ENCODE results near the gene CAB39L. TPM values are rescaled to one million over a fixed set of nuclear protein-coding genes. Genes with fewer than 3 reads are reported as not detected.

CAB39L gene
- polyA plus RNA-seq, 4 donors, result 16.3 to 19.8 (median 18.9) TPM

DNA sequence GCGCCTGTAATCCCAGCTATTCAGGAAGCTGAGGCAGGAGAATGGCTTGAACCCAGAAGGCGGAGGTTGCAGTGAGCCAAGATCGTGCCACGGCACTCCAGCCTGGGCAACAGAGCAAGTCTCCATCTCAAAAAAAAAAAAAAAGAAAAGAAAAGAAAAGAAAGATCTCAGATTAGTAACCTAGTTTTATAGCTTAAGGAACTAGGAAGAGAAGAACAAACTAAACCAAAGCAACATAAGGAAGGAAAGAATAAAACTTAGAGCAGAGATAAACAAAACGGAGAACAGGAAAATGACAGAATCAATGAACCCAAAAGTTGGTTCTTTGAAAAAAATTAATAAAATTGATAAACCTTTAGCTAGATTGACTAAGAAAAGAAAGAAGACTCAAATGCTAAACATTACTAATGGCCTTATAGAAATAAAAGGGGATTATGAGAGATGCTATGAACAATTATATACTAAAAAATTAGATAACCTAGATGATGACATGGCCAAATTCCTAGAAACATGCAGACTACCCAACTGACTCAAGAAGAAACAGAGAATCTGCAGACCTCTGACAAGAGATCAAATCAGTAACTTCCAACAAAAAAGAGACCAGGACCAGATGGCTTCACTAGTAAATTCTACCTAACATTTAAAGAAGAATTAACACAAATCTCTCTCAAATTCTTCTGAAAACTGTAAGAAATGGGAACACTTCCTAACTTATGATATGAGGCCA, 127.9 kb downstream of the CAB39L start:
- DNase-seq (ENCODE audit: low read depth in 4 of 4, low spot score in 2 of 4), result no peak

DNA sequence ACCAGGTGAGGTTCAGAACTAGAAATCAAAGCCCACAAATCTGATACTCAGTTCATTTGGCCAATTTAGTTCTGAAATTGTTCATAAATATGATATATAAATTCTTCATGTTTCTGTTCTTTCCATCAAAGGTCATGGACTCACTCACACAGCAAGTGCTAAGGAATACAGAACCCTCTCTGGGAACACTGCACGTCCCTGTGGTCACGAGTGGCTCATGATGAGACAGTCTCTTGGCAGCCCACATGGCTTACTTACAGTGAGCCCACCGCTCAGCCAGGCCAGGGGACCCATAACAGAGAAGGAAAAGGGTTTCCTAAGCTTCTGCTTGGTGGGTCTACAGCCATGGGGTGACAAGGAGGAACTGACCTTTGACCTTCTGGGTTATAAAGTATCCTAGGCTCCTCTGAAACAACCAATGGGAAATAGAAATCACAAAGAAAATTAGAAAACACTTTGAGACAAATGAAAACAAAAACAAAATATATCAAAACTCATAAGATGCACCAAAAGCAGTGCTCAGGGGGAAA, 128.8 kb downstream of the CAB39L start:
- no peak for DNase-seq (ENCODE audit: low read depth in 4 of 4, low spot score in 2 of 4)

DNA sequence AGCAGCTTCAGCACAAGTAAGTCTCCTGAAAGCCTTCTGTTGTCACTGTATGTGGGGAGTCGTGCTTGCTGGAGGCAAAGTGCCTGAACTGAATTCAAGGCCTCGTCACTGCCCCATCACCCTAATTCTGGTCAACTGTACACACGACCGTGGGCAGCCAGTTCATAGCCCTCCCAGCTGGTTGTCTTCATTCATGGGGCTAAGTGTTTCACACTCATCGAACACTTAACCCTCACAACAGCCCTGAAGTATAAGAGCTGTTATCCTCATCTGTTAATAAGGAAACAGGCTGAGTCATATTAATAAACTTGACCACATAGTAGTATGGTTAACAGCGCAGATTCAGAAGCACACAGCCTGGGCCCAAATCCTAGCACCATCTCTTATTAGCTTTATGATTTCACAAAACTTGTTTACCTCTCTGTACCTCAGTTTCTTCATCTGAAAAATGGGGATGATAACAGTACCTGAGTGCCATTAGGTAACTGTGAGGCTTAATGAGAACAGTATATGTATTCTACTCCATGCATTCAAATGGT, 129.5 kb downstream of the CAB39L start:
- DNase-seq (ENCODE audit: low read depth in 4 of 4, low spot score in 2 of 4), result no peak

DNA sequence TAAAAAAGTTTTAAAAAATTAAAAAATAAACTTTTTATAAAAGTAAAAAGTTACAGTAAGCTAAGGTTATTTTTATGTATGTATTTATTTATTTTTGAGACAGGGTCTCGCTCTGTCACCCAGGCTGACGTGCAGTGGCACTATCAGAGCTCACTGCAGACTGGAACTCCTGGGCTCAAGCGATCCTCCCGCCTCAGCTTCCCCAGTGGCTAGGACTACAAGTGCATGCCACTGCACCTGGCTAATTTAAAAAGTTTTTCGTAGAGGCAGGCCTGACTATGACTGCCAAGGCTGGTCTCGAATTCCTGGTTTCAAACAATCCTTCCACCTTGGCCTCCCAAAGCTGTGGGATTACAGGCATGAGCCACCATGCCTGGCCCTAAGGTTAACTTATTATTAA, 132.0 kb downstream of the CAB39L start:
- no peak for DNase-seq (ENCODE audit: low read depth in 4 of 4, low spot score in 2 of 4)

DNA sequence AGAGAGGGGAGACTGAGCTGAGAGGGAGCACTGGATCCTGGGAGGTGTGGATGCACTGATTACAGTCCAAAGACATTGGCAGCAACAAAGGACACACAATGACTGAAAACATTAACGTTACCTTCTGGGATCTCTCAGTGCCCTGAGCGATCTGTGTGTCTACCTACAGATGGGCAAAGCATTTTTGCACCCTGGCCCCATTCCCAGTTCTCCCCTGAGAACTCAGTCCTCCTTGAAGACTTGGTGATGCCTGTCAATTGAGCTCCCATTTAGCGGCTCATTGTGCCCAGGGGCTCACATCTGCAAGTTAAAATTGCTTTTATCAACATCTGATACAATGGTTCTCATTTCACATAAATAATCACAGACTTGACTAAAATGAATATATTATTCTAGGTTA, 133.6 kb downstream of the CAB39L start:
- no peak for DNase-seq (ENCODE audit: low read depth in 4 of 4, low spot score in 2 of 4)

DNA sequence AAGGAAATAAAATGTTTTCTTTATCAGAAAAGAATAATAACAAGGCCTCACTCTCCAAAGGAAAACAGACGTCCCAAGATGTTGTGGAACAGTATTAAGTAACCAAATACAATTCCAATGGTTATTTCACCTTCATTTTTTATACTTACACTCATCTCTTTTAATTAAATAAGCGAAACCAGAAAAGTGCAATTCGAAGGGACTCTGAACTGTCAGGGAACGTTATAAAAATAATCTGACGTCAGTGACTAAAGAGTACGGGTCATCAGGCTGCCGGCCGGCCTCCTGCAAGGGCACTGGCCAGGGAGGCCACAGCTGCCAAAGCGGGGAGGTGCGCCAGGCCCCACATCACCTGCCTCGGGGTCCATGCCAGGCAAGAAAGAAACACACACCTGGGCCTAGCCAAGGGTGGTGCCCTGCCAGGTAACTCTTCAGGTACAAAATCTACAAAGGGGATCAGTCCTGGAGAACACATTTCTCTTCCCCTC, 134.9 kb downstream of the CAB39L start:
- DNase-seq (ENCODE audit: low read depth in 4 of 4, low spot score in 2 of 4), result no peak

DNA sequence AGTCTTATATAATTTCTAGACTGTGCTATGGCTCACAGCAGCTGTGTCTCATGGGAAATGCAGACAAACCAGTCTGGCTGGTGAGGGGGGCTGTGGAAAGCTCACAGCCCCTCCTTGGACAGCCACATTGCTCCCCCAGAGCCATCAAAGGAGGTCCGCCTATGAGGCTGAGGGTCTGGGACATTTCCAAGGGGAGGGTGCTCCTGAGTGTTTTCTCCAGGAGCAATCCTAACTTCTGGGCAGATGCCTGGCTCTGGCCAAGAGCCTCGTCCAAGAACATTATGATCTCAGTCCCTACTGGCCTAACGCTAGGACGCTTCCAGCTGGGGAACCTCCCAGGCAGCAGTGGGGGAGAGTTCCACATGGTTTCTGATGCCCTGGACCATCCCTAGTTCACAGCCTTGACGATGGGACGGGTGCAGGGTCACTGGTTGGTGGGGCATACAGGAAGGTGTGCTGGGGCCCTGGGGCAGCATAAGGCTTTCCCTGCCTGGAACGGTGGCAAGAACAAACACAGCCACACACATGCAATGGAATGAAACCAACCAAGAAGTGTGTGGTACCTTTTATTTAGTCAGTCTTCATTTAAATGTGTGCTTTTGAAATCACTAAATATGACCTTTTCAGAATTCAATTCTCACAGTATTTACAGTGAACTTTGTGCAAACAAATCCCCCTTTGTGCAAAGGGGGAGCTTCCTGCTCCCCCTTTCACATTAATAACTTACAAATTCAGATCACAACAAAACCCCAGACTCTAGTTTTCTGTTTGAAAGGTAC, 135.6 kb downstream of the CAB39L start:
- DNase-seq (ENCODE audit: low read depth in 4 of 4, low spot score in 2 of 4), result peak in 1 of 4 donors; percentile 24

DNA sequence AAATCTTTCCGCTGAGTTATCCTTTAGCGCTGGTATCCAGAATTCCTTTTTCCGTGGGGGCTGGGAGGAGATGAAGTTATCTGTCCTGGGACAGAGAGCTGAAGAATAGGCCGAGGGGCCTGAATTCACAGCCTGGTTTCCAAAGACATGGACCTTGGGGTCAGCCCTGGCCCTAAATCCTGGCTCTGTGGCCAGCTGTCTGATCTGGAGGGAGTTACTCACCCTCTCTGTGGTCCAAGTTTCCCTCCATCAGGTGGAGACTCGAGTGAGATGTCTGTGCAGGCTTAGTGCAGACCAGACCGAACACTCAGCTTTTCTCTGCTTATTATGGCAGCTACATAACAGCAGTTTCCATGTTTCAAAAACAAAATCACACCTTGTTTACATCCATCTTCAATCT, 136.5 kb downstream of the CAB39L start:
- DNase-seq (ENCODE audit: low read depth in 4 of 4, low spot score in 2 of 4), result no peak

DNA sequence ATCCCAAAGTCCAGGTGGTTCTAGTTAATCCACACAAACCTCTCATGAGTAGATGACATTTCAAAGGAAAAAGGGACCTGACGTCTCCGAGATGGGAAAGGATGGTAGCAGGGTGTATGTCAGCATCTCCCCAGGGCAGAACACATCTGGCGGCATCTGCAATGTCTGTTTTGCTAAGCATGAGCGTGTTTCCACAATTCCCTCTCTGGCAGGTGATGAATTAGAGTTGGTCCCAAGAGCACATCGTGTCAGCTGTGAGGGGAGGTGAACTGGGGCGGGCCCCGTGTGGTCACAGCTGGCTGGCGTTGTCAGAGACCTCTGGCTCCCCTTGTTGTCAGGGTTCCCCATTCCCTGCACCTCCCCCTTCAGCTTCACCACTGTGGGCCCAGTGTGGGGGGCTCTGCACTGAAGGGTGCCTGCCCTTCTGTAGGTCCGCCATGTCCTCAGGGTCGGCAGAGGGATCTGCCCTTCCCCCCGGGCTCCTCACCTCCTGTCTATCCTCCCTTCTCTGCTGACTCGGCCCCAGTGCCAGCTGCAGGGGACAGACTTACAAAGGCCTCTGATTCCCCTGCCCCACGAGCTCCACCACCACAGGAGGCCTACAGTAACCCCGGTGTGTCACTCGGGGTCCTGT, 138.0 kb downstream of the CAB39L start:
- no peak for DNase-seq (ENCODE audit: low read depth in 4 of 4, low spot score in 2 of 4)

DNA sequence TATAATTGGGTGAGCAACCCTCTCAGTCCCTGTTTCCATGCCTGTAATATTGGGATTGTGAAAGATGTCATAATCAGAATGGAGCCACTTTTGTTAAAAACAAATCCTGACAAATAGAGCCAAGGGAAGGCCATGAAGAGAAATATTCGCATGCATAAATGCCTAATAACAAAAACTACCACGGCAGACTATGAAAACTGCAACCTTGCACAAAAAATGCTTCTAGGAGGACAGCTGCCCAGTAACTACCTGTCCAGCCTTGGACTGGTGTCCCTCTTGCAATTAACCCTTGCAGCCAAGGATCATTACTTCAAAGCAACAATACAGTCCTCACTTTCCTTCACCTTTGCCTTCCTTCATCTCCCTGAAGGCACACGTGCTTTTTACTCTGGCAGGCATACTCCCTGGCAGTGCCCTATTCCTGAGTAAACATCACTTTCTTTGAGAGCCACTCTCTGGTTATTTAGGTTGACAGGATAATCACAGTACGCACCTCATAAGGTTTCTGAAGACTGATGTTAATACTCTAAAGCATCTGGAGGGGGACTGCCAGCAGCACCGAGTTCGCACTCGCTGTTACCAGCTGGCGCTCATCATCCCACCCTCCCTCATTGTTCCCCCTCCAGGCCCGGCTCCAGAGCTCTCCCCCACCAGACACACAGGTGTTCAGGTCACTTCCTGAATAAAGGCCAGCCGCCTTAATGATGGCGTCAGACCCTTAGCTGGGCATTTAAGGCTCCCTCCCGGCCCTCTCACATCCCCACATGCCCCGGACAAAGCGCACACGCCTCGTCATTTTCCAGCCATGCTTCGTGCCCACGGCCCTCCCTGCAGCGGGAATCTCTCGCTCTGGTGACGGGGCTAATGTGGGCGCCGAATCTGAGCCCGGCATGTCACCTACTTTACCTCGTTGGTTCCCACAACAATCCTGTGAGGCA, 138.8 kb downstream of the CAB39L start:
- DNase-seq (ENCODE audit: low read depth in 4 of 4, low spot score in 2 of 4), result peak in 2 of 4 donors; percentile 36 to 44

DNA sequence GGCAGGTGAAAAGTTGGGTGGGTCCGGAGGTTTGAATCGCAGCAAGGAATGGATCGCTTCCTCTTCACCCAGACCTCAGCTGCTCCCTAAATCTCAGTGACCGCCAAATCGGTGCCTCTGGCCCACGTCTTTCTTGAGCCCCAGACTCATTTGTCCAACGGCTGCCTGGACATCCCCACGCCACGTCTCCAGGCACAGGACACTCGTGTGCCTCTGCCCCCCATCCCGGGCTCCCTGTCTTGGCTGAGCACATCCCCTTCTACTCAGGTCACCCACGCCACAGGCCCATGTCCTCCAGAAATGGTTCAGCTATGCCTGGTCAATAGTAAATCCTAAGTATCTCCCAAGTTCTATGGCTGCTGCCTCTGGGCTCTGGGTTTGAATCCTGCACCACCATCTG, 139.5 kb downstream of the CAB39L start:
- DNase-seq (ENCODE audit: low read depth in 4 of 4, low spot score in 2 of 4), result no peak

DNA sequence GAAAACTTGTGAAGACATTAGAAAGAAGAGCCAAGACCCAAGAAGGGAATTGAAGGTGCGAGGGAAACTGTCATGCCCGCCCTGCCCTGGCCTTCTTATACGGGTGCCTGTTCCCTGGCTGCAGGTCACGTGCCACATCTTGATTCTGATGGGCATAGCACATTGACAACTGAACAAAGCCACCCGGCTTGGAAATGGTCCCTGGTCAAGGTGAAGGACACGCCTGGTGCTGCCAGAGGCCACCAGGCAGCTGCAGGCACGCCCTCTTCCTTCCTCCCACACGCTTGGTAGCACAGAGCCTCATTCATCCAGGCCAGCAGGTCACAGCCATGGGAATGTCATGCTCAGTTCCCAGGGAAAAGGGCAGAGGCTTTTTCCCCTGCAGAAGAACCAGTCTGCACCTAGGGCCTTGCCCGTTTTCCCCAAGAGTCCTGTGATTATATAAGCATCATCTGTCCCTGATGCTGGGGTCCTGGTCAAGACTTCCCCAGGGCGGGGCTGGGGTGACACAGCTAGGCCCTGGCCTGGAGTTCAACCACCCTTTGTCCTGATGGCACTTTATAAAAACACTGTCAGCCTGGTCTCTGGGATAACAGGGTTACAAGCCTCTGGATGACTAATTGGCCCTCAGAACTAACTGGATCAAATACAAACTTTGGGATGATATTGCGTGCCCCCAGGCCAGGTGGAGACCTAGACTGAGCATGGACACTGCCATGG, 140.2 kb downstream of the CAB39L start:
- DNase-seq (ENCODE audit: low read depth in 4 of 4, low spot score in 2 of 4), result peak in 1 of 4 donors; percentile 15

DNA sequence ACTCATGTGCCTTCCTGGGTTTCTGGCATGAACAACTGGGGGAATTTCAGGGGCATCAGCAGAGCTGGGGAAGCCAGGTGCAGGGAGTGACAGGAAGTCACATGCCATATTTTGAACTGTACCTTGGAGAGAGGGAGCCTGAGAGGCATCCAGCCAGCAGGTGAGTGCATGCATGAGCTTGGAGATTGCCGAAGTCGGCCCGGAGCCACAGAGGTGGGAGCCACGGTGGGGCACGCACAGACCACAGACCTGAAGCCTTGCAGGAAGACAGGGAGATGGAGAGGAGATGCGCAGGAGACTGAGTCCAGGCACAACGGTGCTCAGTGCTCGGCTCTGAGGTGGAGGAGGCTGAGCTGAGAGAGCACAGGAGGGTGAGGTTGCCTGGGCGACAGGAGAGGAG, 141.0 kb downstream of the CAB39L start:
- DNase-seq (ENCODE audit: low read depth in 4 of 4, low spot score in 2 of 4), result no peak

DNA sequence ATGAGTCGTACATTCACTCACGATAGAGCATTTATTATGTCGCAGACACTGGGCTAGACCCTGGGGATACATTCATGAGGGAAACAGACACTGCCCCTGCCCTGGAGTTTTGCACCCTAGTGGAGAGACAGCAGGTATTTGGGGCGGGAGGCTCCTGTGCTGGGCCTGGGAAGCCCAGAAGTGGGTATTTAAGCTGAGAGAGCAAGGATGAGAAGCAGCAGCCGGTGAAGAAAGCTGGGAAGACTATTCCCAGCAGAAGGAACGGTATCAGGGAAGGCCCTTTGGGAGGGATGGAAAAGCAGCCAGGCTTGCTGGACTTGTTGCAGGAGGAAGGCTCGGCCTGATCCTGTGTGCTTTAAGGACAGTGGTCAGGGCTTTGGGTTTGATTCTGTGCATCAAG, 141.6 kb downstream of the CAB39L start:
- DNase-seq (ENCODE audit: low read depth in 4 of 4, low spot score in 2 of 4), result no peak

DNA sequence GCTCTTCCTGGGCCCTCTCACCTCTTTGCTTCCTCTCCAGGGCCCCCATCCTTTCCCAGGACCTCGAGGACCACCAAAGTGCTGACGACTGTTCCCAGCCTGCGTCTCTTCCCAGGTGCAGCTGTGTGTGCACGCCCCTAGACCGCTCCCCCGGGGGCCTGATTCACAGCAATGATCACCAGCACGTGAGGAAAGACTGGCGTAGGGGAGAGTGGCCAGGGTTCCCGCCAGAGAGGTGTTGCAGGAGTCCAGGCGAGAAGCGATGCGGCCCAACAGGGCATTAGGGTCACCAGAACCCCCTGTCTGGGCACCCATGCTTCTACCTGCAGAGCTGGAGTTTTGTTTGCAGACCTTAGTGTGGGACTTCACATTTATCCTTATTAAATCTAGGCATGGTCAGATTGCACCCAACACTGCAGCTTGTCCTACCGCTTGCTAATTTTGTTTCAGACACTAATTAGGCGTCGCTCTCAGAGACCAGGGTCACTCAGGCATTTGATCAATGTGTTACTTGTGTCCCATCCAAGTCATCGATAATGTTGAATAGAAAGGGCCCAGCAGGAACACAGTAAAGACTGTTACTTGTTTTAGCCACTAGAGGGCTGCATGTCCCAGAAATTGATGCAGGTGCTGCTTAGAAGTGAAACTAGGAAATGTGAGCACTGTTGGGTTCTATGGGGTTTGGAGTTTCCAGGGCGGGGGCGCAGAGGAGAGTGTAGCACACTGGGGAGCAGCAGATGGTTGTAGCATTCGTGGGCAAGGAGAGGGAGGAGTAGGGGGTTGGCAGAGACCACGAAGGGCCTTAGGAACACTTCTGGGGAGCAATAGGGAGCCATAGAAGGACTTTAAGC, 142.9 kb downstream of the CAB39L start:
- peak in 1 of 4 donors; percentile 49 for DNase-seq (ENCODE audit: low read depth in 4 of 4, low spot score in 2 of 4)

DNA sequence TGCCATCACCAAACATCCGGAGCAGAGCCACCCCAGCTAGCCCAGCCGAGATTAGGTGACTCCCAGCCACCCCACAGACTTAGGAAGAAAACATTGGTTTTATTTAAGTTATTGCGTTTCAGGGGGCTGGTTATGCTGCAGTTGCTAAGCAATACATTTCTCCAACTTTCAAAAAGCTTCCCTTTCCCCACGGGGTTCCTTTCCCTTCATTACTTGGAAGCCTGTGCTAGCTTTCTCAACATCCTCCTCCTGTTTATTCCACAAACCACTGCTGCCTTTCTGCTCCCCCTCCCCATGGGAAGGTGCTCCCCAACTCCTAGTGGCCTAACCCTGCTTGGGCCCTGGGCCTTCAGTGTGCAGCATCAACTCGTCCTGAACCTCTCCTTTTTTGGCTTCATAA, 143.6 kb downstream of the CAB39L start:
- DNase-seq (ENCODE audit: low read depth in 4 of 4, low spot score in 2 of 4), result no peak

DNA sequence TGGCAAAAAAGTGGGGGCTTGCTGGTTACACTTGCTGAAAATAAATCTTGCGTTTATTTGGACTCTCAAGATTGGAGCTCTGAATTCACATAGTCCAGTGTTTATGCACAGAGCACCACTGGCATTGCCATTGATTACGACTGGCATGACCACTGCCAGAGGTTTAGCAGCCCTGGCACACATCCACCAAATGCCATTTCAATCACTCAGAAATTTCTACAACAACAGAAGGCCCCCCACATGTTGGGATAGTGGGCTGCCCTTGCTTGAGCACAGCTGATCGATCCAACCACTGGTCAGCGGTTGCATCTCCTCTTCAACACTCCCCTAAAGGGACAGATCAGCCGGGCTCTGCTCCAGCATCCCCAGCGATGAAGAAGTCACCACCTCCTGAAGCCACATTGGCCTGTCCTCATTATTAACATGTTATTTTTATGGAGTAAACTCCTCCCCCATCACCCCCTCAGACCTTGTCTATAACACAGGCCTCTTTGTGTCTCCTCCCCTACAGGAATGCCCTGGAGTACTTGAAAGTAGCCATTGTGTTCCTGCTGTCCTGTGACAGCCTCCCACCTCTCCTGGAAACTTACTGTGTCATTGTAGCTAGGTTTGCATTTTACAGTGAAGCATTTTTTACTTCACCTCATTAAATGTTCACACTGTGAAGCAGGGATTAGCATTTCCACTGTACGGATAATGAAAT, 144.8 kb downstream of the CAB39L start:
- no peak for DNase-seq (ENCODE audit: low read depth in 4 of 4, low spot score in 2 of 4)

DNA sequence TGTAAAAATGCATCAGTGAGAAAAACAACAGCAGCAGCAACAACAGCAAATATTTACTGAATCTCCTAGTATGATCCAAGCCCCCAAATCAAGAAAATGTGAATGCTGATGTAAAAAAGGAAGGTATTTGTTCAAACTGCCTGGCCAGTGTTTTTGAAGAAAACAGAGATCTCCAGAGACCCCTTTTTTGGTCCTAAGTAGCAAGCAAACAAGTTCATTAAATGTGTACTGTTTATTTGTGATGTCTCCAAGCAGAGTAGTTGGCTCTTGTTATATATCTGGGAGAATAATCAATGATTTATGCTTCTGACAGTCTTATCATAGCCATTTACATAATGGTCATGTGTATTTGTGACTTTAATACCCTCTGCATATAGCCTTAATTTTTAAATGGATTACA, 145.4 kb downstream of the CAB39L start:
- no peak for DNase-seq (ENCODE audit: low read depth in 4 of 4, low spot score in 2 of 4)
